Testis (tissue), 3 donors: Measurements from ENCODE around the gene PIP4K2A. TPM values are rescaled to one million over a fixed set of nuclear protein-coding genes. Genes with fewer than 3 reads are reported as not detected.

Experiments
- DNase-seq: peaks from one replicate; pipeline ENCODE4 v3.0.0-alpha.2; 2019
- H3K27ac ChIP-seq, 2 donors: fragments of 200-600 bp; sonication (generic); one replicate each; pipeline ENCODE4 v1.5.1; 2019
- H3K27me3 ChIP-seq: fragments of 200-600 bp; sonication (generic); one replicate; pipeline ENCODE4 v1.5.1; 2019
- H3K36me3 ChIP-seq: fragments of 200-600 bp; sonication (generic); one replicate; pipeline ENCODE4 v1.5.1; 2017; ENCODE audit warnings: low read depth; ENCODE audit errors: missing control alignments
- H3K4me1 ChIP-seq: fragments of 200-600 bp; sonication (generic); one replicate; pipeline ENCODE4 v1.5.1; 2019
- H3K4me3 ChIP-seq, 2 donors: fragments of 200-600 bp; sonication (generic); one replicate each; pipeline ENCODE4 v1.5.1; 2017 to 2019
- H3K9me3 ChIP-seq: fragments of 200-600 bp; sonication (generic); one replicate; pipeline ENCODE4 v1.5.1; 2017
- CTCF ChIP-seq, 3 experiments: fragments of 450-650 bp in 2 of 3; fragments of 200-600 bp in 1 of 3; sonication (generic) in 1 of 3; IDR thresholded peaks; one replicate each; pipeline ENCODE4 v1.5.1; 2016 to 2019; ENCODE audit warnings: antibody characterized with exemption in 3 of 3, mild to moderate bottlenecking in 2 of 3, moderate library complexity in 1 of 3
- POLR2A ChIP-seq: fragments of 450-650 bp; IDR thresholded peaks from one replicate; pipeline ENCODE4 v1.6.1; 2017; ENCODE audit warnings: antibody characterized with exemption, mild to moderate bottlenecking, moderate library complexity
- WGBS, 2 donors: methylation state at CpG; one replicate each; pipeline ENCODE4 v1.1.5; 2018; 5-methylcytosine and 5-hydroxymethylcytosine counted together
- intact Hi-C: fragments of 100-400 bp; cut with DNase I; formaldehyde crosslinking; loops from one replicate; pipeline ENCODE4 v1.15.1; 2023; ENCODE audit warnings: low total_unique reads
- polyA plus RNA-seq: library from polyadenylated mRNA; stranded (reverse); fragments of 350-450 nt; fragmentation: Illumina TruSeq; extraction: RNeasy Lipid Tissue Mini Kit (QIAGEN cat#74804); gene quantifications from one replicate; pipeline ENCODE4 v1.2.3, GENCODE V29; 2014; ENCODE audit warnings: low read depth, low replicate concordance; ENCODE audit not compliant: insufficient read depth
- total RNA-seq, 2 donors: library from RNA; depleted of rRNA; stranded (reverse); fragments of >200 nt; gene quantifications; one replicate each; pipeline ENCODE4 v1.2.3, GENCODE V29; 2016

The PIP4K2A gene
- total and polyA plus RNA-seq, 3 donors from 2014 or later, result 12.6 to 26.0 (median 15.8) TPM

GRCh38 chr10:22683140-22683389, 31.3 kb downstream of the PIP4K2A start:
- Histone ChIP-seq H3K4me1 (no peaks in the 10 kb centered on the region), H3K4me3 (no peak overlapping the region), H3K27me3 (no peaks in the 10 kb centered on the region), H3K36me3 (no peaks in the 10 kb centered on the region), H3K9me3 (no peaks in the 10 kb centered on the region), H3K27ac (no peak overlapping the region)
- no peak for DNase-seq
- intact Hi-C loops, result no loop called here
- TF ChIP-seq CTCF (IDR thresholded peaks at IDR 0.05) (no peak), POLR2A (no peak)
- 82 to 91% methylated on average over 3 of the region's 3 CpGs for WGBS, 2 donors

- WGBS, 2 donors, result 87 to 88% methylated on average over 6 of the region's 6 CpGs
- no peak overlapping the region for H3K4me3 ChIP-seq
- H3K9me3 ChIP-seq, result no peaks in the 10 kb centered on the region
- TF ChIP-seq POLR2A (no peak), CTCF (IDR thresholded peaks at IDR 0.05) (no peak)
- intact Hi-C loops, result no loop called here
- H3K27me3 ChIP-seq, result no peaks in the 10 kb centered on the region
- H3K36me3 ChIP-seq, result no peaks in the 10 kb centered on the region
- H3K4me1 ChIP-seq, result no peaks in the 10 kb centered on the region
- H3K27ac ChIP-seq, result no peak overlapping the region
- DNase-seq, result no peak
Measured at GRCh38 chr10:22682237-22683139, 31.9 kb downstream of the PIP4K2A start.

GRCh38 chr10:22681783-22682183, 32.6 kb downstream of the PIP4K2A start:
- H3K27me3 ChIP-seq, result no peaks in the 10 kb centered on the region
- no peaks in the 10 kb centered on the region for H3K36me3 ChIP-seq
- TF ChIP-seq CTCF (IDR thresholded peaks at IDR 0.05) (no peak), POLR2A (no peak)
- H3K4me1 ChIP-seq, result no peaks in the 10 kb centered on the region
- no peak overlapping the region for H3K27ac ChIP-seq
- no peak for DNase-seq
- no peak overlapping the region for H3K4me3 ChIP-seq
- 78 to 84% methylated on average over 4 of the region's 4 CpGs for WGBS, 2 donors
- intact Hi-C loops, result no loop called here
- H3K9me3 ChIP-seq, result no peaks in the 10 kb centered on the region

- no peak overlapping the region for H3K4me3 ChIP-seq
- no peak overlapping the region for H3K27ac ChIP-seq
- no peak for TF ChIP-seq POLR2A
- no peak for TF ChIP-seq CTCF (IDR thresholded peaks at IDR 0.05)
- no peak for DNase-seq
- intact Hi-C loops, result no loop called here
- 91 to 100% methylated on average over 1 of the region's 1 CpG for WGBS, 2 donors
- H3K9me3 ChIP-seq, result no peaks in the 10 kb centered on the region
- H3K4me1 ChIP-seq, result no peaks in the 10 kb centered on the region
- no peaks in the 10 kb centered on the region for H3K36me3 ChIP-seq
- no peaks in the 10 kb centered on the region for H3K27me3 ChIP-seq
Measured at GRCh38 chr10:22681301-22681700, 33.1 kb downstream of the PIP4K2A start.

DNA sequence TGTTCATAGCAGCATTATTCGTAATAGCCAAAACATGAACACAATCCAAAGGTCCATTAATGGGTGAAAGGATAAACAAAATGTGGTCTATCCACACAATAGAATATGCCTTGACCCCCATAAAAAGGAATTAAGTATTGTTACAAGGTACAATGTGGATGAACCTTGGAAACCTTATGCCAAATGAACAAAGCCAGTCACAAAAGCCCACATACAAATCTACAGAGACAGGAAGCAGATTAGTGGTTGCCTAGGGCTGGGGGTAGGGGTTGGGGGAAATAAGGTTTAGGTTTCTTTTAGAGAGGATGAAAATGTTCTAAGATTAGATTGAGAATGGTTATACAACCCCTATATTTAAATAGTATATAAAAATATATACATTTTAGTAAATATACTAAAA, 34.8 kb downstream of the PIP4K2A start:
- H3K4me3 ChIP-seq, result no peak overlapping the region
- no peaks in the 10 kb centered on the region for H3K27me3 ChIP-seq
- intact Hi-C loops, result no loop called here
- TF ChIP-seq CTCF (IDR thresholded peaks at IDR 0.05), result no peak
- DNase-seq, result no peak
- WGBS, 2 donors, result 96 to 100% methylated on average over 1 of the region's 1 CpG
- no peaks in the 10 kb centered on the region for H3K36me3 ChIP-seq
- no peaks in the 10 kb centered on the region for H3K9me3 ChIP-seq
- H3K4me1 ChIP-seq, result no peaks in the 10 kb centered on the region
- H3K27ac ChIP-seq, result no peak overlapping the region
